Brain microvascular endothelial cell (primary cell): ENCODE measurements around the gene FAT1.
A peak's percentile ranks its signal among the peaks of the same experiment; 100 is the strongest.

Experiments
- DNase-seq: peaks from one replicate; pipeline ENCODE4 v3.0.0-alpha.2; 2020
- H3K27ac ChIP-seq: fragments of 250-450 bp; sonication (Bioruptor Pico); 2 replicates; pipeline ENCODE4 v1.5.1; 2020; ENCODE audit warnings: mild to moderate bottlenecking, moderate library complexity
- H3K27me3 ChIP-seq: fragments of 250-450 bp; sonication (Bioruptor Pico); replicated peaks from 2 replicates; pipeline ENCODE4 v1.5.1; 2020; ENCODE audit warnings: mild to moderate bottlenecking
- H3K36me3 ChIP-seq: fragments of 250-450 bp; sonication (Bioruptor Pico); replicated peaks from 2 replicates; pipeline ENCODE4 v1.5.1; 2020; ENCODE audit warnings: mild to moderate bottlenecking
- H3K4me3 ChIP-seq: 2 replicates; pipeline ENCODE4 v1.5.1; 2011; ENCODE audit warnings: low read depth, mild to moderate bottlenecking, control low read depth, low read length, moderate library complexity
- in situ Hi-C: cut with HindIII; loops from 2 replicates; pipeline ENCODE4 v1.10.0; 2017; ENCODE audit warnings: low sequenced_read_pairs, low pct_ligation_motif_present
- TF ChIP-seq, protein P1 (sequence below): IDR thresholded peaks from 2 replicates; pipeline ENCODE4 v1.5.1; 2011; ENCODE audit warnings: low read depth, mild to moderate bottlenecking, moderate library complexity, low read length, control low read depth, inconsistent platforms; ENCODE audit errors: missing control alignments

The FAT1 gene

DNA sequence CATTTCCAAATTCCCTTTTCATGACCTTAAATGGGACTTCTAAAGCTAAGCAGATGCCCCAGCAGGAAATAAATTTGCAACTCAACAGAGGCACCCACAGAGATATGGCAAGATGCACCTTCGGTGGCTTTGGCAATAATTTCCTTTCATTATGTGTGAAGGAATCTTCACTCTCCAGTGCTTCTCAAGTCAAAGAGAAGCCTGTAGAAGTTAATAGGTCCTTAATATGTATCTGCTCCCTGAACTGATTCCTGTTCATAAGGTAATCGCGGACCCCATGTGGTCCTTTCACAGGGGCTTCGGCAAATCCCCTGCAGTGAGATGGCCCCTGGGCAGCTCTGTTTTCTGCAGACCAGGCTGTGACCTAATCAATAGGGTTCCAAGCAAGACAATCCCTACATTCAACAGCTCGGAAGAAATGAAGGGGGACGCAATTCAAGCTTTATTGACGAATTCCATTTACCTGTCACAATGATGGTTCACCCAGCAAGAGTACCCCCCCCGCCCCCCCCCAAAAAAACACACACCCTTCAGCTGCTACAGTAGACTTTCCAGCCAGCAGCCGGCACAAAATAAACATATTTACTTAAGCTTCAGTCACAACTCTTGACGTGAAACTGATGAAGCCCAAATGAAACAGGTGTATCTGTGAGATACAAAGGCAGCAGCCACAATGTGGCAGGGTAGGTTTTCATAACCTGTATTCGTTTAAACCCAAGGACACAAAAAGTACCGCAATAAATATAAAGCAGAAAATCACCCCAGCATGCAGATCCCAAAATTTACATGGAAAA lies 35.3 kb downstream of the FAT1 start:
- no peak for DNase-seq
- H3K27ac ChIP-seq, result no peak overlapping the region
- TF ChIP-seq, protein P1, sequence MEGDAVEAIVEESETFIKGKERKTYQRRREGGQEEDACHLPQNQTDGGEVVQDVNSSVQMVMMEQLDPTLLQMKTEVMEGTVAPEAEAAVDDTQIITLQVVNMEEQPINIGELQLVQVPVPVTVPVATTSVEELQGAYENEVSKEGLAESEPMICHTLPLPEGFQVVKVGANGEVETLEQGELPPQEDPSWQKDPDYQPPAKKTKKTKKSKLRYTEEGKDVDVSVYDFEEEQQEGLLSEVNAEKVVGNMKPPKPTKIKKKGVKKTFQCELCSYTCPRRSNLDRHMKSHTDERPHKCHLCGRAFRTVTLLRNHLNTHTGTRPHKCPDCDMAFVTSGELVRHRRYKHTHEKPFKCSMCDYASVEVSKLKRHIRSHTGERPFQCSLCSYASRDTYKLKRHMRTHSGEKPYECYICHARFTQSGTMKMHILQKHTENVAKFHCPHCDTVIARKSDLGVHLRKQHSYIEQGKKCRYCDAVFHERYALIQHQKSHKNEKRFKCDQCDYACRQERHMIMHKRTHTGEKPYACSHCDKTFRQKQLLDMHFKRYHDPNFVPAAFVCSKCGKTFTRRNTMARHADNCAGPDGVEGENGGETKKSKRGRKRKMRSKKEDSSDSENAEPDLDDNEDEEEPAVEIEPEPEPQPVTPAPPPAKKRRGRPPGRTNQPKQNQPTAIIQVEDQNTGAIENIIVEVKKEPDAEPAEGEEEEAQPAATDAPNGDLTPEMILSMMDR, result no peak
- no peaks in the 10 kb centered on the region for H3K27me3 ChIP-seq
- peaks cover 8% of the 10 kb centered on the region for H3K36me3 ChIP-seq
- no peak overlapping the region for H3K4me3 ChIP-seq
- in situ Hi-C loops, result no loop called here

DNA sequence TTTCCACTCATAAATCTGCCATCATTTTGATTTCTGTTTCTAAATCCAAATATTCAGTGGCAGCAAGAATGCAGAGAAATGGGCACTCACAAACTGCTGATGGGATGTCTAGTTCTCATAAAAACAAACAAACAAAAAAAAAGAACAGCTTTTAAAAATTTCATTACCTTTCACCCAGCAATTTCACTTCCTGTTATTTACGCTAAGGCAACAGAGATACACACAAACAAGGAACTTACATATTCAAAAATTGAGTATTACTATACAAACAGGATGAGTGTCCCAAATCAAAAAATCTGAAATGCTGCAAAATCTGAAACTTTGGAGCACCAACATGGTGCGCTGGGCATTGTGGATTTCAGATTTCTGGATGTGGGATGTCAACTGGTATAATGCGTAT lies 36.4 kb downstream of the FAT1 start:
- no peak for DNase-seq
- in situ Hi-C loops, result no loop called here
- Histone ChIP-seq H3K27ac (no peak overlapping the region), H3K4me3 (no peak overlapping the region), H3K27me3 (no peaks in the 10 kb centered on the region), H3K36me3 (peaks cover 9% of the 10 kb centered on the region)
- TF ChIP-seq, protein P1, result no peak

DNA sequence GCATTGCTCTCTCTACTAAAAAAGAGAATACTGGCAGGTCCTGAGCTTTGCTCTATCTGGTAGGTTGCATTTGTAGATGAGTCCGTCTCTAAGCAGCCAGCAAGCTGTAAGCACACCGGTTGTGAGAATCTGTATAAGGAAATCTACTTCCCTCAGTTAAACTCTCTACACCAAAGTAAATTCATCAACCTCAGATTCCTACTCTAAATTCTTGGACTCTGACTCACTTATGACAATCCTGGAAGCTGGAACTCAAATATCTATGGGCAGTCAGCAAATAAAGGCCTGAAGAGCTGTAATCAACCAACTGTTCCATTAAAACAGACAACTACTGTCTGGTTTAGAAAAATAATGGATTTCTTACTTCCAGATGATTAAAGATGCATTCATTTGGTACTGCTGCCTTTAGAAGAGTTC lies 37.9 kb downstream of the FAT1 start:
- in situ Hi-C loops, result no loop called here

DNA sequence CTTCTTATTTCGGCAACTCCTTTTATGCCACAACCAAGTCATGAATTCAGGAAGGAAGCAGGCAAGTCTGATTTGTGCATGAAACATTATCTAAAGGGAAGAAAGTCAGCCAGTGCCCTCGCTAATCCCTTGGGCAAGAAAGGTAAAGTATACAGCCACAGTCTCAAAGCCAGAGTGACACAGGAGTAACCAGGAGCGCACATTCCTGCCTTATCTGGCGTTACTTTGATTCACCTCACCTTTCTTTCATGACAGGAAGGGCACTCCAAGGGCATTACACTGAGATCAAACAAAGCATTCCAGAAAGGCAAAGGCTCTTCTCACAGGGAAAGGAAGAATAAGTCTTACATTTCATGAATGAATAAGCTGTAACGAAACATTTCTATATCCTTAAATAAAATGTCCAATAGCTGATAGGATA lies 38.8 kb downstream of the FAT1 start:
- DNase-seq, result no peak
- Histone ChIP-seq H3K27ac (peak overlapping the region; percentile 51), H3K27me3 (no peaks in the 10 kb centered on the region), H3K36me3 (peaks cover 4% of the 10 kb centered on the region), H3K4me3 (no peak overlapping the region)
- TF ChIP-seq, protein P1, result no peak
- in situ Hi-C loops, result no loop called here

More for the DNA sequence above, 37.9 kb downstream of the FAT1 start:
- Histone ChIP-seq H3K27me3 (no peaks in the 10 kb centered on the region), H3K27ac (peak overlapping the region; percentile 57), H3K36me3 (peaks cover 4% of the 10 kb centered on the region), H3K4me3 (no peak overlapping the region)
- TF ChIP-seq, protein P1, result no peak
- peak; percentile 72 for DNase-seq

DNA sequence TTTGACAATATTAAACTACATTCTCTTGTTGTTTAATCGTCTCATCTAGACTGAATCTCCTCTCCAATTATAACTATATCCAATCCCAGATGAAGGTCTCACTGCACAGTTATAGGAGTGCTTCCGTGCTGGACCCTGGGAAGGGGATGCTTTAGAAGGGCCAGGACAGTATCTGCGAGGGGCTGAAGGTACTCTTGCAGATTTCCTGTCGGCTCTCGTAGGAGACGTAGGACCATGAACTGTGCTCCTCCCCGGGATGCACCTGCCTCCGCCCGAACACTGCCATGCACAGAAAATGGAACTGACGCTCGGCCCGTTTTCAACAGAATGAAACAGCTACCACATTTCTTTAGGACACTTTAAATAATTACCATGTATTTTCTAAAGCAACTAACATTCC lies 39.4 kb downstream of the FAT1 start:
- in situ Hi-C loops, result no loop called here
- Histone ChIP-seq H3K4me3 (no peak overlapping the region), H3K27ac (no peak overlapping the region), H3K27me3 (no peaks in the 10 kb centered on the region), H3K36me3 (peaks cover 4% of the 10 kb centered on the region)
- DNase-seq, result no peak
- TF ChIP-seq, protein P1, result no peak

DNA sequence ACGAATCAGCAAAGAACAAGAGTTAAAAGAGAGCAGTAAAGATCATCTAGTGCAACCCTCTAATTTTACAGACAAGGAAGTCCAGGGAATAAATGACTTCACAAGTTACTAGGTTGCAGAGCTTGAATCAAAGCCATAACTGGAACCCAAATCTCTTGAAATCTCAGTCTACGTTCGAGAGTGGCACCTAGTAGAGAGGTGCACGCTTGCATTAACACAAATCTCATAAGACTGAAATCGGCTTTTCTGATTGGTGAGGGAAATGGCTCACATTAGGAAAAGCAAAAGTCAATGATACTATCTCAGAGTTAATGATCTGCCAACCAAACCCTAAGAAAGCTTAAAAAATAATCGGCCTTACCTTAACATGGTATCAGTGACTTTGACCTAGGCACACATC lies 43.0 kb downstream of the FAT1 start:
- Histone ChIP-seq H3K4me3 (no peak overlapping the region), H3K27me3 (no peaks in the 10 kb centered on the region), H3K36me3 (peaks cover 6% of the 10 kb centered on the region), H3K27ac (no peak overlapping the region)
- no peak for DNase-seq
- TF ChIP-seq, protein P1, result no peak
- in situ Hi-C loops, result no loop called here
